Mesendoderm (in vitro differentiated cells): Measurements from ENCODE around the gene RAB20.
A peak's percentile ranks its signal among the peaks of the same experiment; 100 is the strongest.

ENCODE experiments used
- DNase-seq: peaks from one replicate; pipeline ENCODE4 v3.0.0; 2013
- H2AK5ac ChIP-seq: 2 replicates; pipeline ENCODE4 v1.6.1; 2013; ENCODE audit warnings: low read length, inconsistent platforms
- H2BK120ac ChIP-seq: 2 replicates; pipeline ENCODE4 v1.6.1; 2013; ENCODE audit warnings: low read depth, mild to moderate bottlenecking, low read length, moderate library complexity, mixed read lengths
- H2BK15ac ChIP-seq: replicated peaks from 2 replicates; pipeline ENCODE4 v1.6.1; 2013; ENCODE audit warnings: low read depth, mild to moderate bottlenecking, moderate library complexity
- H2BK5ac ChIP-seq: 2 replicates; pipeline ENCODE4 v1.6.1; 2013; ENCODE audit warnings: low read length, inconsistent platforms
- H3K18ac ChIP-seq: 2 replicates; pipeline ENCODE4 v1.6.1; 2013; ENCODE audit warnings: mild to moderate bottlenecking, low read length, mixed read lengths
- H3K23ac ChIP-seq: one replicate; pipeline ENCODE4 v1.6.1; 2013; ENCODE audit warnings: low read length
- H3K27ac ChIP-seq: 2 replicates; pipeline ENCODE4 v1.5.1; 2013; ENCODE audit warnings: low read depth, mild to moderate bottlenecking, inconsistent platforms, low read length, moderate library complexity
- H3K27me3 ChIP-seq: 2 replicates; pipeline ENCODE4 v1.6.1; 2013; ENCODE audit warnings: low read length, control low read depth, mild to moderate bottlenecking, inconsistent platforms; ENCODE audit not compliant: insufficient read depth, poor library complexity
- H3K36me3 ChIP-seq: 2 replicates; pipeline ENCODE4 v1.6.1; 2013; ENCODE audit warnings: low read length, inconsistent platforms; ENCODE audit not compliant: control insufficient read depth, insufficient read depth
- H3K4ac ChIP-seq: one replicate; pipeline ENCODE4 v1.6.1; 2013; ENCODE audit warnings: low read depth, mild to moderate bottlenecking, low read length, moderate library complexity
- H3K4me1 ChIP-seq: 2 replicates; pipeline ENCODE4 v1.6.1; 2013; ENCODE audit warnings: low read depth, low read length, inconsistent platforms; ENCODE audit not compliant: control insufficient read depth
- H3K4me2 ChIP-seq: 2 replicates; pipeline ENCODE4 v1.6.1; 2013; ENCODE audit warnings: low read length
- H3K4me3 ChIP-seq: 2 replicates; pipeline ENCODE4 v1.5.1; 2013; ENCODE audit warnings: mild to moderate bottlenecking, low read length
- H3K56ac ChIP-seq: one replicate; pipeline ENCODE4 v1.6.1; 2013; ENCODE audit warnings: low read length
- H3K79me1 ChIP-seq: 2 replicates; pipeline ENCODE4 v1.6.1; 2013; ENCODE audit warnings: low read length, inconsistent platforms
- H3K79me2 ChIP-seq: 2 replicates; pipeline ENCODE4 v1.6.1; 2013; ENCODE audit warnings: mild to moderate bottlenecking, low read length; ENCODE audit not compliant: control insufficient read depth, insufficient read depth
- H3K9ac ChIP-seq: 2 replicates; pipeline ENCODE4 v1.6.1; 2013; ENCODE audit warnings: low read length, inconsistent platforms
- H4K5ac ChIP-seq: one replicate; pipeline ENCODE4 v1.6.1; 2013; ENCODE audit warnings: low read length
- H4K8ac ChIP-seq: one replicate; pipeline ENCODE4 v1.6.1; 2013; ENCODE audit warnings: low read depth, mild to moderate bottlenecking, control low read depth, low read length, moderate library complexity
- WGBS: extraction: QIAGEN DNeasy Blood & Tissue Kit; methylation state at CpG from one replicate; pipeline ENCODE4 v1.1.7; 2013; ENCODE audit warnings: low lambda C conversion rate, missing lambda C conversion rate; ENCODE audit not compliant: insufficient coverage; ENCODE audit errors: extremely low coverage; 5-methylcytosine and 5-hydroxymethylcytosine counted together

RAB20 gene

GRCh38 chr13:110580800-110581199 is 19.3 kb upstream of the RAB20 start:
- H2BK120ac ChIP-seq, result no peak overlapping the region
- H2BK15ac ChIP-seq, result no peak overlapping the region
- H3K4me2 ChIP-seq, result no peak overlapping the region
- no peak overlapping the region for H3K18ac ChIP-seq
- H3K36me3 ChIP-seq, result no peaks in the 10 kb centered on the region
- H3K9ac ChIP-seq, result no peak overlapping the region
- no peaks in the 10 kb centered on the region for H3K27me3 ChIP-seq
- no peak for DNase-seq
- no peak overlapping the region for H3K4me3 ChIP-seq
- H3K79me2 ChIP-seq, result no peaks in the 10 kb centered on the region
- H3K79me1 ChIP-seq, result no peaks in the 10 kb centered on the region
- no peak overlapping the region for H3K56ac ChIP-seq
- H3K23ac ChIP-seq, result no peak overlapping the region
- WGBS, result no CpG with 5 or more reads among the region's 2 CpGs
- no peak overlapping the region for H4K8ac ChIP-seq
- H2BK5ac ChIP-seq, result no peak overlapping the region
- H3K27ac ChIP-seq, result no peak overlapping the region
- no peak overlapping the region for H3K4ac ChIP-seq
- H3K4me1 ChIP-seq, result no peaks in the 10 kb centered on the region
- no peak overlapping the region for H2AK5ac ChIP-seq
- no peak overlapping the region for H4K5ac ChIP-seq

- no peak for DNase-seq
Measured at GRCh38 chr13:110578363-110578762, 16.8 kb upstream of the RAB20 start.

DNA sequence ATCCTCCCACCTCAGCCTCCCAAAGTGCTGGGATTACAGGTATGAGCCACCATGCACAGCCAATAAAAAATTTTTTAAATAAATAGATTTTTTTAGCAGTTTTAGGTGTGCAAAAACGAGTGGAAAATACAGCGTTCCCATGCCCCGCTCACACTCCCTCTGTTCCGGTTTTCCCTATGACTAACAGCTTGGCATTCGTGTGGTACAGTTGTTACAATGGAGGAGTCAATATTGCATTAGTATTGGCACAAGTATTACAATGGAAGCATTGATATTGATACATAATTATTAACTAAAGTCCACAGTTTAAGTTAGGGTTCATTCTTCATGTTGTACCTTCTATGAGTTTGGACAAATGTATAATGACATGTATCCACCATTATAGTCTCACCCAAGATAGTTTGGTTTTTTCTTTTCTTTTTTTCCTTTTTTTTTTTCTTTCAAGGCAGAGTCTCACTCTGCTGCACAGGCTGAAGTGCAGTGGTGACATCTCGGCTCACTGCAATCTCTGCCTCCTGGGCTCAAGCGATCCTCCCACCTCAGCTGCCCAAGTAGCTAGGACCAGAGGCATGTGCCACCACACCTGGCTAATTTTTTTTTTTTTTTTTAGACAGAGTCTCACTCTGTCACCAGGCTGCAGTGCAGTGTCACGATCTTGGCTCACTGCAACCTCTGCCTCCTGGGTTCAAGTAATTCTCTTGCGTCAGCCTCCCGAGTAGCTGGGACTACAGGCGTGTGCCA is 15.4 kb upstream of the RAB20 start:
- H3K18ac ChIP-seq, result no peak overlapping the region
- no peaks in the 10 kb centered on the region for H3K4me1 ChIP-seq
- H3K79me2 ChIP-seq, result no peaks in the 10 kb centered on the region
- no peak overlapping the region for H4K8ac ChIP-seq
- H3K9ac ChIP-seq, result no peak overlapping the region
- no peak overlapping the region for H3K23ac ChIP-seq
- no peaks in the 10 kb centered on the region for H3K79me1 ChIP-seq
- no peak overlapping the region for H4K5ac ChIP-seq
- H3K4me3 ChIP-seq, result no peak overlapping the region
- H3K36me3 ChIP-seq, result no peaks in the 10 kb centered on the region
- no peak overlapping the region for H2BK120ac ChIP-seq
- no peak overlapping the region for H3K4ac ChIP-seq
- H2BK15ac ChIP-seq, result no peak overlapping the region
- no peak overlapping the region for H3K27ac ChIP-seq
- no peak for DNase-seq
- no peak overlapping the region for H2AK5ac ChIP-seq
- no peak overlapping the region for H2BK5ac ChIP-seq
- no peak overlapping the region for H3K56ac ChIP-seq
- H3K4me2 ChIP-seq, result no peak overlapping the region
- WGBS, result no CpG with 5 or more reads among the region's 11 CpGs
- H3K27me3 ChIP-seq, result no peaks in the 10 kb centered on the region

More at GRCh38 chr13:110578363-110578762, 16.8 kb upstream of the RAB20 start:
- Histone ChIP-seq H3K27ac (no peak overlapping the region), H3K56ac (no peak overlapping the region), H3K36me3 (no peaks in the 10 kb centered on the region), H3K23ac (no peak overlapping the region), H2BK5ac (no peak overlapping the region), H2BK120ac (no peak overlapping the region), H3K4ac (no peak overlapping the region), H2BK15ac (no peak overlapping the region), H3K79me1 (no peaks in the 10 kb centered on the region), H3K4me1 (no peaks in the 10 kb centered on the region), H3K4me3 (no peak overlapping the region), H3K9ac (no peak overlapping the region), H4K8ac (no peak overlapping the region), H2AK5ac (no peak overlapping the region), H4K5ac (no peak overlapping the region), H3K79me2 (no peaks in the 10 kb centered on the region), H3K27me3 (no peaks in the 10 kb centered on the region), H3K4me2 (no peak overlapping the region), H3K18ac (no peak overlapping the region)
- WGBS, result no CpG with 5 or more reads among the region's 10 CpGs

- no peak overlapping the region for H3K18ac ChIP-seq
- H3K9ac ChIP-seq, result no peak overlapping the region
- H3K4me3 ChIP-seq, result no peak overlapping the region
- no peaks in the 10 kb centered on the region for H3K27me3 ChIP-seq
- no peak for DNase-seq
- H4K8ac ChIP-seq, result no peak overlapping the region
- no peak overlapping the region for H2BK15ac ChIP-seq
- peak overlapping the region; percentile 22 for H3K56ac ChIP-seq
- no peaks in the 10 kb centered on the region for H3K4me1 ChIP-seq
- H3K4me2 ChIP-seq, result no peak overlapping the region
- peak overlapping the region; percentile 5 for H2BK5ac ChIP-seq
- no peaks in the 10 kb centered on the region for H3K79me2 ChIP-seq
- no peaks in the 10 kb centered on the region for H3K79me1 ChIP-seq
- H3K23ac ChIP-seq, result no peak overlapping the region
- no peak overlapping the region for H3K4ac ChIP-seq
- H4K5ac ChIP-seq, result no peak overlapping the region
- no peak overlapping the region for H3K27ac ChIP-seq
- no peaks in the 10 kb centered on the region for H3K36me3 ChIP-seq
- H2AK5ac ChIP-seq, result no peak overlapping the region
- H2BK120ac ChIP-seq, result no peak overlapping the region
- WGBS, result no CpG with 5 or more reads among the region's 7 CpGs
Measured at GRCh38 chr13:110576070-110576394, 14.5 kb upstream of the RAB20 start.

- Histone ChIP-seq H2BK5ac (peak overlapping the region; percentile 5), H4K8ac (no peak overlapping the region), H2BK120ac (no peak overlapping the region), H3K4me3 (no peak overlapping the region), H3K27ac (no peak overlapping the region), H3K79me1 (no peaks in the 10 kb centered on the region), H3K4ac (no peak overlapping the region), H2BK15ac (no peak overlapping the region), H3K4me2 (no peak overlapping the region), H3K4me1 (no peaks in the 10 kb centered on the region), H3K9ac (no peak overlapping the region), H3K56ac (peak overlapping the region; percentile 29), H4K5ac (no peak overlapping the region), H3K36me3 (no peaks in the 10 kb centered on the region), H3K79me2 (no peaks in the 10 kb centered on the region), H2AK5ac (no peak overlapping the region), H3K23ac (no peak overlapping the region), H3K27me3 (no peaks in the 10 kb centered on the region), H3K18ac (no peak overlapping the region)
- DNase-seq, result peak; percentile 85
- no CpG with 5 or more reads among the region's 15 CpGs for WGBS
Measured at GRCh38 chr13:110575322-110576069, 14.0 kb upstream of the RAB20 start.
